Motor neuron (in vitro differentiated cells): ENCODE data around the gene LRRFIP2. TPM values are rescaled to one million over a fixed set of nuclear protein-coding genes. Genes with fewer than 3 reads are reported as not detected.

Experiments
- ATAC-seq, 8 experiments: fragments of 200-7000 bp; cut with Tn5 transposase; replicated peaks in 6 of 8; 2 replicates each; pipeline ENCODE4 v1.8.0; 2021; ENCODE audit warnings: mild to moderate bottlenecking in 8 of 8, moderate library complexity in 8 of 8
- H3K27ac ChIP-seq, 2 donors: fragments of 250-450 bp; sonication (Bioruptor Pico); 2 replicates each; pipeline ENCODE4 v1.9.0; 2021; ENCODE audit warnings: antibody characterized with exemption in 2 of 2, mild to moderate bottlenecking in 2 of 2, moderate library complexity in 1 of 2
- H3K4me1 ChIP-seq, 2 donors: fragments of 250-450 bp; sonication (Bioruptor Pico); replicated peaks in 1 of 2; 2 replicates each; pipeline ENCODE4 v1.6.1; 2021; ENCODE audit warnings: antibody characterized with exemption in 2 of 2, mild to moderate bottlenecking in 2 of 2, moderate library complexity in 1 of 2
- H3K4me3 ChIP-seq, 5 donors: fragments of 250-450 bp; sonication (Bioruptor Pico); 2 replicates each; pipeline ENCODE4 v1.9.0; 2021; ENCODE audit warnings: antibody characterized with exemption in 5 of 5, mild to moderate bottlenecking in 5 of 5, moderate library complexity in 4 of 5
- WGBS, 10 experiments: fragments of 450-650 bp; shearing (Covaris generic); methylation state at CpG; one replicate each; pipeline ENCODE4 v1.0.0; 2022; 5-methylcytosine and 5-hydroxymethylcytosine counted together
- in situ Hi-C, 9 experiments: fragments of 400-800 bp; cut with MboI; loops; one replicate each; pipeline ENCODE4 v1.15.0; 2021; ENCODE audit warnings: low sequenced_read_pairs in 9 of 9, low pct_unique_long_range_greater_than_20kb in 2 of 9; ENCODE audit not compliant: unreplicated experiment in 9 of 9
- total RNA-seq, 8 experiments: library from RNA; unstranded; fragments of 300-600 nt; gene quantifications; 2 replicates each; pipeline versions ENCODE4 v1.2.3 to v1.2.4, GENCODE V29; 2022

LRRFIP2 gene
- total RNA-seq, 8 experiments from 2014 or later, result 29.6 to 57.9 (median 42.7) TPM

DNA sequence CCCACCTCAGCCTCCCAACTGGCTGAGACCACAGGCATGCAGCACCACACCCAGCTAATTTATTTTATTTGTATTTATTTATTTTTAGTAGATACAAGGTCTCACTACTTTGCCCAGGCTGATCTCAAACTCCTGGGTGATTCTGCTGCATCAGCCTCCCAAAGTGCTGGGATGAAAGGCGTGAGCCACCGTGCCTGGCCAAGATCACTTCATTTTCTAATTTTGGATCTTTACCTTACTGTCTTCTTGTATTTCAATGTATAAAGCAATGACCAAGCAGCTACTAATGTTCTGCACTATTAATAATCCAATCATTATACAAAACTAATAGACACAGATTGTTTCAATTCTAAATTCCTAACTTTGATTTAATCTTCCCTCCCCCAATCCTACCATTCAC is 56.2 kb downstream of the LRRFIP2 start:
- Histone ChIP-seq H3K27ac (no peak overlapping the region), H3K4me3 (no peak overlapping the region), H3K4me1 (no peaks in the 10 kb centered on the region)
- 91 to 100% (median 100%) methylated on average over 1 to 2 of the region's 2 CpGs; no CpG with 5 or more reads in 5 of the 10 experiments for WGBS, 10 experiments
- in situ Hi-C loops, result no loop called here
- ATAC-seq, result no peak

DNA sequence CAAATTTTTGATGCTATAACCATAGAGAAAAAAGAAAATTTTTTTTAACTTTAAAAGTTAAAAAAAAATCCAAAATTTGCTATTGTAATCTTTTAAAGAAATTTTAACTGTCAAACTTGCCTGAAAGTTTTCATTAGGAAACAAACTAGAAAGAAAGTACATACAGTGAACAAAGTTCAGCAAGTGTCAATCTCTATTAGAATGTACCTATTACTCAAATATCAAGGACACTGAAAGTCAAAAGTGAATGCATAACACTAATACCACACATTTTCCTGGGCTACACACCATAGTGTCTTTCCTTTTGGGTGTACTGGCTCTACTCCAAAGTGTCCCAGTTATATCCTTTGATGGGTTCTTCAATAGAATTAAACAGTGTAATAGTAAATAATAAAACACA is 56.8 kb downstream of the LRRFIP2 start:
- Histone ChIP-seq H3K4me3 (no peak overlapping the region), H3K4me1 (no peaks in the 10 kb centered on the region), H3K27ac (no peak overlapping the region)
- in situ Hi-C loops, result no loop called here
- no peak for ATAC-seq

DNA sequence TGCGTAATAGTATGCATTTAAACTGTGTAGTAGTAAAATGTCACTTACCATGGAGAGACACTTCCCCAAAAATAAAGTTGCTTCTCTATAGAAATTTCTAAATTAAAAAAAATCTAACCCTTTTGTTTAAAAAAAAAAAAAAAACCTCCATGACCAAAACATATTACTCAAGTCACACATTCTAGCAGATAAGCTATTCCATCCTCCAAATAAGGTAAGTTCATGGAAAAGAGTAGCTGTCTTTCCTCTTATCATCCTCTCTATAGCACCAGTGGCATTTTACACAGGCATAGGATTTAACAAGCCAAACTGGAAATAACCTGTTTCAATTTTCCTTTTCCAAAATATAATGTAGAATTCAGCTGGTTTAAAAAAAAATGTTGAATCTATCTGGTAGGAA is 57.4 kb downstream of the LRRFIP2 start:
- Histone ChIP-seq H3K4me1 (no peaks in the 10 kb centered on the region), H3K27ac (no peak overlapping the region), H3K4me3 (no peak overlapping the region)
- no peak for ATAC-seq
- in situ Hi-C loops, result no loop called here
- WGBS, 10 experiments, result 80 to 100% (median 100%) methylated on average over 1 of the region's 1 CpG

DNA sequence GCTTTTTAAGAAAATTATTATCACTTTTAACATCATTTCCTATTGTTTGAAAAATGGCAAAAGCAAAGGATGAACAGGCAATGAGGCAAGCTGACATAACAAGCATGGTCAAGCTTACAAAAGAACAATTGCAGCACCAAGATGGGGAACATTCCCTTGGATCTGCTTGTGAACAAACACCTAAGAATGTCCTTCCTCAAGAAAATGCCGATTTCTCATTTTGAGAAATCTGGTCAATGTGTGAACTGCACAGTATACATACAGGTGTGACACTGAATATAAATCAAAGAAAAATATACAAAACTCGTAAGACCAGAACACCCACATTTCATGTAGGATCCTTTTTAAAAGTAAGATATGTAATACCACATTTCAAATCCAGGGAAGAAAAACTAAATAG is 58.9 kb downstream of the LRRFIP2 start:
- H3K27ac ChIP-seq, result no peak overlapping the region
- in situ Hi-C loops, result no loop called here
- no peak for ATAC-seq

DNA sequence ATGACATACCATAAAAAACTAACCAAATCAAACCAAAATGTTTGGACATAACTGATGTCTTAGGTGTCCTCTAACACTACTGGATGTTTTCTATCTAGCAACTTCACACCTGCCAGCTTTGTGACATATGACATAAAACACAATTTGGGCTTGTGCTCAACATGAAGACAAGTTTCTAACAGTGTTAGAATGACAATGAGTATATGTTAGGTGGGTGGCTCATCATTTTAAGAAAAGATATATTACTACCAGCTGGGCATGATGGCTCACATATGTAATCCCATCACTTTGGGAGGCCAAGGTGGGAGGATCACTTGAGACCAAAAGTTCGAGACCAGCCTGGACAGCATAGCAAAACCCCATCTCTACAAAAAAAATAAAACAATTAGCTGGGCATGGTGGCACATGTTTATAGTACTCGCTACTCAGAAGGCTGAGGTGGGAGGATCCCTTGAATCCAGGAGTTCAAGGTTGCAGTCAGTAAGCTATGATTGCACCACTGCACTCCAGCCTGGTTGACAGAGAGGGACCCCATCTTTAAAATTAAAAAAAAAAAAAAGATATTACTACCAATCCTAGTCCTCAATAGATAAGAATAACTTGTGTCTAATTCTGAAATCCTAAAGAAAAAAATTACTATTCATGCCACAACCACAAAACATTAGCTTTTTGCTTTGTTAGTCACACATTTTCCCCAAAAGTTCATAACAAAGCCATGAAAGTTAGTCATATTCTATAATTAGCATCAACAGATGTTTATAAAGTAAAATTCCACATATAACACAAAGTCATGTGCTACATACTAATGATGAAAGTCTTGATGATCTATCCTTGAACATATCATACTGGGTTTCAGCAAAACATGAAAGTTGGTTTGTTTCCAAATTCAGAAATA is 59.9 kb downstream of the LRRFIP2 start:
- Histone ChIP-seq H3K4me3 (no peak overlapping the region), H3K4me1 (no peaks in the 10 kb centered on the region), H3K27ac (no peak overlapping the region)
- ATAC-seq, result peak in 2 of 8 experiments; percentile 79 to 91
- in situ Hi-C loops, result no loop called here
- 82 to 100% (median 100%) methylated on average over 1 to 2 of the region's 2 CpGs; no CpG with 5 or more reads in 6 of the 10 experiments for WGBS, 10 experiments

More for the DNA sequence above, 58.9 kb downstream of the LRRFIP2 start:
- 67 to 100% (median 83%) methylated on average over 1 to 2 of the region's 2 CpGs; no CpG with 5 or more reads in 1 of the 10 experiments for WGBS, 10 experiments
- H3K4me3 ChIP-seq, result no peak overlapping the region
- no peaks in the 10 kb centered on the region for H3K4me1 ChIP-seq

DNA sequence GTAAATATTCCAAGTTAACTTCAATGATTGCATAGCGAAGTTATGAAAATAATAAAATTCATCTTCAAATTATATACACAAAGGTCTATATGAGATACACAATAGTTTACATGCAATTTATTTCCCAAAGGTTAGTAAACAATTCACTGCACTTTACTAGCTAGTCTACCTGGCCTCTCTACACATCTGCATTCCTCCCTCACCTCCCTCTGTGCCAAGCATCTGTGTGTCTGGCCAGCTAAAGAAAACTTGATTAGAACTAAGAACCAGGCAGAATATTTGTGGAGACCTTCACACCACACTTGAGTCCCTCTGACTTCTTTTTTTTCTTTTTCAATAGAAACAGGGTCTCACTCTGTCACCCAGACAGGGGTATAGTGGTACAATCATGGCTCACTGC is 61.4 kb downstream of the LRRFIP2 start:
- ATAC-seq, result no peak
- WGBS, 10 experiments, result 90 to 100% (median 100%) methylated on average over 1 of the region's 1 CpG; no CpG with 5 or more reads in 1 of the 10 experiments
- in situ Hi-C loops, result no loop called here
- Histone ChIP-seq H3K4me1 (no peaks in the 10 kb centered on the region), H3K27ac (no peak overlapping the region), H3K4me3 (no peak overlapping the region)

DNA sequence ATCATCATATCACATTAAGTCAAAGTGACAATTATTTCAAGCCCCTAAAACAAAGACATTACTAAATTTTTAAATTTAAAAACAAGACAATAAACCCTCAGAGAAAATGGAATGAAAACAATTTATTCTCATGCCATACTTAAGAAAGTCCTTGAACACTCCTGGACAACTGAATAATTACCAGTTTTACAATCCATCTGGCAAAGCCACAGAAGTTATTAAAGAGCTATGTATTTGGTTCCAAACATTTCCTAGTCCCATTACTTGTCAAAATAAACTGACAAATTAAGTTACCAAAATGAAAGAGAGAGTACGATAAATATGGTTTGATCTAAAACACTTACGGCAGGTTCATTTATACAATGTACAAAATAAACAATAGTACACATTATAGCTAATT is 63.2 kb downstream of the LRRFIP2 start:
- no peaks in the 10 kb centered on the region for H3K4me1 ChIP-seq
- no peak for ATAC-seq
- in situ Hi-C loops, result no loop called here
- H3K4me3 ChIP-seq, result no peak overlapping the region
- 83 to 100% (median 100%) methylated on average over 1 to 2 of the region's 2 CpGs; no CpG with 5 or more reads in 1 of the 10 experiments for WGBS, 10 experiments
- no peak overlapping the region for H3K27ac ChIP-seq

DNA sequence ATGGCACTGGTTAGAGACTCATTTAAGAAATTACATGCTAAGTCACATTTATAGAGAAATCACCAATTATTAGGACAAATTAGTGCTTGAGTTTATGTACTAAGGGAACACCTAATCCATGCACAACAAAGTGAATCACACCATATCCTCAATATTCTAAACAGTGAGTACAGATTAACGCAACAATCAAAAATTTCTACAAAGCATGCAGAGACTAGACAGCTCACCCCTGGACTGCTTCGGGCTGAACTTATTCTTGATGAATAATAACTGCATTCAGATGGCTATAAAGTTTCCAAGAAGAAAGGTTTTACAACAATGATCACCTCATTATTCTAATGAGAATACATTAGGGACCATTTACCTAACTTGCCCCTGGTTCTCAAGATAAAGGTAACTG is 66.5 kb downstream of the LRRFIP2 start:
- no peak overlapping the region for H3K4me3 ChIP-seq
- no peaks in the 10 kb centered on the region for H3K4me1 ChIP-seq
- no peak for ATAC-seq
- H3K27ac ChIP-seq, result no peak overlapping the region
- 79 to 100% (median 91%) methylated on average over 1 to 2 of the region's 2 CpGs; no CpG with 5 or more reads in 3 of the 10 experiments for WGBS, 10 experiments
- in situ Hi-C loops, result no loop called here

DNA sequence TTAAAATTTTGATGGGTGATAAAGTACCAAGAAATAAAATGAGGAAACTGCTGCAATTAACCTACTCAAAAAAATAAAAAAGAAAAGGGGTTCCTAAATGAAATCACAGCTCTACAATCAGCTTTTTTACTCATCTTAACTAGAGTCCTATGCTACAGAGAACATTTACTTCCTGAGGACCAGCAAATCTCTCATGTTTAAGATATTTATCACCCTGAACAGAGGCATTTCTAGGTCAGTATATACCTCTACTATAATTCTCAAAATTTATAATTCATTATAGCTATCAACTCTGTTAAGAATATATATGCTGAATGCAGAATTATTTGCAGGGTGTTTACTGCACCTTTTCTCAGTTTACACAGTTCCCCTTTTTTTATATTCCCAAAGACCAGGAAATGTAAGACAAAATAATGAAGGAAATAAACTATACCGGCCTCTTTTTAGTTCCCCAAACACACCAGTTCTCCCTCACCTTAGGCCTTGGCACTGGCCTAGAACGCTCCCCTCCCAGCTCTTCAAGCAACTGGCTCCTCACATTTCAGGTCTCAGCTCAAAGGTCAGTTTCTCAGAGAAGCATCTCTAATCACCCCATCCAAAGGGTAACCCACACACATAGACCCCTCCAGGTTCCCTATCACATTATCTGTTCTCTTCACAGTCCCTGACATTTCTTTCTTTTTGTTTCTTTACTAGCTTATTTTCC is 71.1 kb downstream of the LRRFIP2 start:
- in situ Hi-C loops, result no loop called here
- 70 to 100% (median 100%) methylated on average over 1 to 2 of the region's 2 CpGs; no CpG with 5 or more reads in 2 of the 10 experiments for WGBS, 10 experiments
- ATAC-seq, result no peak

DNA sequence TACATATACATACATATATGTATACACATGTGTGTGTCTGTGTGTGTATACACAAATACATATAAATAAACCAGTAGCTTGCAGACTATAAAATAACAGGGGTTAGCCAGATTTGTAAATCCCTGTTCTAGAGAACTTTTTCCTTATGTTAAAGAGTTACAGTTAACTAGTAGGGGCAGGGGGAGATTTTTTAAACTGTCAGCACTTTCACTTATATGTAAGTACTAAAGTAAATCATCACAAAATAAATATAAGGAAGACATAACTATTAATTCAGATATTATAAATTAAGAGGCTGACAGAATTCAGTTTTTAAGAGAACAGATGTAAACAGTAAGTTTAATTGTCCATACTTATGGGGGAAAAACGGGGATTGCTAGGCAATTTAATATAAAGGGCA is 74.0 kb downstream of the LRRFIP2 start:
- H3K4me1 ChIP-seq, result peaks cover 0 to 5% of the 10 kb centered on the region in 2 donors
- H3K4me3 ChIP-seq, result no peak overlapping the region
- in situ Hi-C loops, result no loop called here
- WGBS, 10 experiments, result 75 to 100% (median 91%) methylated on average over 1 of the region's 1 CpG; no CpG with 5 or more reads in 4 of the 10 experiments
- no peak overlapping the region for H3K27ac ChIP-seq
- ATAC-seq, result no peak

More for the DNA sequence above, 71.1 kb downstream of the LRRFIP2 start:
- H3K27ac ChIP-seq, result no peak overlapping the region
- H3K4me3 ChIP-seq, result no peak overlapping the region
- no peaks in the 10 kb centered on the region for H3K4me1 ChIP-seq

DNA sequence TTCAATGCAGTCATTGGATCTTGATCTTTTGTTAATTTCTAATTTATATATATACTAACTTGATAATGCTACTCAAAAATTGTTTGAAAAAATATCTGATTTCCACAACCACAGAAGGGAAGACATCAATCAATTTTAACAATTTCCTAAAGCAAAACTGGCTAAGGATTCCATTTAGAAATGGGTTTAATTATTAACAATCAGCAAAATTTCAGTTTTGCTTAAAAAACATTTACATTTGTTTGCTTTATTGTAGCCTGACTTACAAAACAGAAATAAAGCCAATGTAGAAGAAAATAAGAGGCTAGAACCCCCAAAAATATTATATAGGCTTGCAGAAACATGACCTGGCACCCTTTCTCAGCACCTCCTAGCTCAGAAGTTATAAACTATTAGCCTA is 74.9 kb downstream of the LRRFIP2 start:
- no peak overlapping the region for H3K4me3 ChIP-seq
- in situ Hi-C loops, result no loop called here
- H3K27ac ChIP-seq, result no peak overlapping the region
- H3K4me1 ChIP-seq, result peaks cover 0 to 5% of the 10 kb centered on the region in 2 donors
- ATAC-seq, result no peak

DNA sequence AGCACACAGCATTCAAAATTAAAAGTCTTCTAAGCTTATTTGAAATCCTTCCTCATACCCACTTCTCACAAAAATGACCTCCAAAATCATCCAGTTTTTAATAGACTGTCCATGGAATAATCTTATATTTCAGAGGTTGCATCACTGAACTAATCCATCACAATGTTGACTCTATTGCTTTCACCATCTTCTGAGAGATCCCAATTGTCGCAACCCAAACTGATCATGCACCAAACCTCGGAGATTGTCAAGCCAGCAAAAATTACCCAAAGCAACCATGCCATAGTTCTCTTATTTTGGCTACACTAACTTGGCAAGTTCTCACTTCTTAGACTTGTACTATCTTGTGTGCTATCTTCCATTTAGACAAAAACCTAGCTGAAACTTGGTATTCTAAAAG is 75.5 kb downstream of the LRRFIP2 start:
- in situ Hi-C loops, result no loop called here
- 88 to 100% (median 94%) methylated on average over 1 to 2 of the region's 2 CpGs; no CpG with 5 or more reads in 3 of the 10 experiments for WGBS, 10 experiments
- no peak for ATAC-seq

DNA sequence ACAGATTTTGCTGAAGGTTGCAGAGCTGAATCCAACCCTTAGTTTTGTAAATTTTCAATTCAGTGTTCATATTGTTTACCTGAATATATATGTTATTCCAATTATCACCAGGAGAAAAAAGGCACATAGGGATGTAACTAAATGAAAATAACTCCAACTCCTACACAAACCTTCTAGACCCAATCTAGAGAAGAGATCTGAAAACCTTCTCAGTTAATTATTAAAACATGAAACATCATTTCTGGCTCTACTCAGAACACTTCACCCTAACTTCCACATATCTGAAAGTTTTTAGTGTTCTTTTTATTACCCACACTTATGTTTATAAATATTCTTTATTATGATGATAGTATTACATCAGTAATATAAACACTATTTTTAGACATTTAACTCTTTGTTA is 76.6 kb downstream of the LRRFIP2 start:
- H3K4me3 ChIP-seq, result no peak overlapping the region
- in situ Hi-C loops, result no loop called here
- ATAC-seq, result no peak

More for the DNA sequence above, 75.5 kb downstream of the LRRFIP2 start:
- peaks cover 0 to 5% of the 10 kb centered on the region in 2 donors for H3K4me1 ChIP-seq
- no peak overlapping the region for H3K4me3 ChIP-seq
- no peak overlapping the region for H3K27ac ChIP-seq

More for the DNA sequence above, 76.6 kb downstream of the LRRFIP2 start:
- Histone ChIP-seq H3K4me1 (peaks cover 0 to 5% of the 10 kb centered on the region in 2 donors), H3K27ac (no peak overlapping the region)
